ENCODE measurements around the gene SUCLG1.

SUCLG1 gene

DNA sequence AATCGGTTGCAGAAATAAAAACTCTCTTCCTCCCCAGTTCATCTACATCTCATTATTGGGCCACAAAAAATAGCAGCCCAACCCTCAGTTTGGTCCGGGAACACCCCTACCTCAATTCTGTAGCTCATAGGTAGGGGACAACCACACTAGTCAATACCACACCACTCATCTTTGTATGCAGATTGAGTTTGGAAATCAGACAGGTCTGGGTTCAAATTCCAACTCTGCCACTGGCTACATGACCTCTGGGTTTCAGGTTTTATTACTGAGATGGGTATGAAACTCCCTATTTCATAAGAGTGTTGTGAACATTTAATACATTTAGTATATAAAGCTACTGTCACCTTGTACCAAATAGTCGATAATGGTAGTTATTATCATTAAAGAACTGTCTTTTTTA is 2.2 kb upstream of the SUCLG1 start:
- DNase-seq (ENCODE audit: low read depth), result no peak

- no peak for DNase-seq (ENCODE audit: low read depth)
Measured at GRCh38 chr2:84460670-84461069, 1.6 kb upstream of the SUCLG1 start.

DNA sequence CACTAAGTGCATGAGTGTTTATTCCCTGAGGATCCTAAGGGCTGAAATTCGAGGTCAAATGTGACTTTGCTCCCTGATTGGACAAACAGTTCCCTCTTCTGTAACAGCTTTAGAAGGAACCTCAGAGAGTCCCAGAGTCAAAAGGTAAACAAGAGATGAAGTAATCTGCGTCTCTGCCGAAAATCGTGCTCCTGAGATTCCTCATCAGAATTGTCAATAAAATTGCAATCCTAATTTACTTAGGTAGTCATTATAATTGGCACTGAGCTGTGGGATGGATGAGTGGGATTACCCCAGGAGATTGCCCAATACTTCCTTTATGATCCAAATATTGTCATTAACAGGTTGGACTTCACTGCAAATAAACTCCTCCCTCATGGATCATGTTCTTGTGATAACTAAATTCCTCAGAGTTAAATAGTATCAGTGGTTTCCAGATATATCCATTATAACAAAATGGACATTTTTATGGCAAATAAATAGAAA is 907 bp upstream of the SUCLG1 start:
- no peak for DNase-seq (ENCODE audit: low read depth)

- DNase-seq (ENCODE audit: low read depth), result no peak
Measured at GRCh38 chr2:84458551-84459017, 496 bp downstream of the SUCLG1 start.

DNA sequence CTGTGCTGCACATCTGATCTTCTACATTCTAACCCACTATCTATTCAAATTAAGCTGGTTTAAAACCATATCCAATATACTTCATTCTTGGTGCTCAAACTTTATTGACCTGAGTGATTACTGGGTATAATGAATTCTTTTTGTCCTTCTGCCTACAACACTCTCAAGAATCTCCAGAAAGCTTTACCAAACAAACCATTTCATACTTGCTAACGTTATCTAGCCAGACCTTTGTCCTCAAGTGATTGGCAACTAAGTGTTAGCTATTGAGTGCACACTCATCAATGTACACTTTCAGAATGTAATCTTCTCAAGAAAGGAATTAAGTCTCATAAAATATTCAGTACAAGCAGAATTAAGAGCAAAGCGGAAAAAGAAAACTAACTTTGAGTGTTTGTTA is 1.4 kb downstream of the SUCLG1 start:
- no peak for DNase-seq (ENCODE audit: low read depth)

- DNase-seq (ENCODE audit: low read depth), result no peak
Measured at GRCh38 chr2:84456156-84456555, 2.9 kb downstream of the SUCLG1 start.

- no peak for DNase-seq (ENCODE audit: low read depth)
Measured at GRCh38 chr2:84454581-84454980, 4.5 kb downstream of the SUCLG1 start.

GRCh38 chr2:84452624-84453023 is 6.5 kb downstream of the SUCLG1 start:
- DNase-seq (ENCODE audit: low read depth), result no peak

DNA sequence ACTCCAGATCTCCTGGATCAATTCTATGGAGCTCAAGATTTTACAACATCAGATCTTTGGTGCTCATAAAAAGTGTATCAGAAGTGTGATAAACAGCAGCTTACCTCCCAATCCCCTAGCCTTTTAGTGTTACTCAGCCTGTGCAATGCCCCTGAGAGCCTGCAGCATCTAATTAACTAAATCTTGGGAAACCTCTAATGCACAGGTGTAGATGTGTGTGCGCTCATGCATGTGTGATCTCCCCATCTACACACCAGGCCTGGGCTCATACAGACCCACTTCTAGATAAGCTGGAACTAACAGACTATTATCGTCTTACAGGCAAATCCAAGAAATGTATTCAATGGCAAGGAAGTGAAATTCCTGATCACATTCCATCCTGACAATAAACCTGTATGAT is 7.5 kb downstream of the SUCLG1 start:
- no peak for DNase-seq (ENCODE audit: low read depth)

GRCh38 chr2:84450288-84451227 is 8.5 kb downstream of the SUCLG1 start:
- no peak for DNase-seq (ENCODE audit: low read depth)

DNA sequence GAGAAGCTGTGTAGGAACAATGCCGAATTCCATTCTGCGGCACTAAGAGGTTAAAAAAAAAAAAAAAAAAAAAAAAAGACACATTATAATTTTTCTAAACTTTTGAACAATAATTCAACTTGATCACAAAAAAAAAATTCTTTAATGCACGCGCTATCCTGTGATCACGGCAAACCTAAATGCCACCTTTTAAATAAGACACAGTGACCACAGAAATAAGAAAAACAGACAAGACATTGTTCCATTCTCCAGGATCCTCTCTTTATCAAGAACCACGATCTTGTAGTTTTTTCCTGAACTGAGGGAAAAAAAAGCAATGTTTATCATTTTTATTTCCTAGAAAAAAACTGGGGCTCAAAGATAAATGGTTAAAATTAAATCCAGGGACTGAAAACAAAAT is 9.4 kb downstream of the SUCLG1 start:
- no peak for DNase-seq (ENCODE audit: low read depth)

- no peak for DNase-seq (ENCODE audit: low read depth)
Measured at GRCh38 chr2:84449055-84449454, 10.0 kb downstream of the SUCLG1 start.

DNA sequence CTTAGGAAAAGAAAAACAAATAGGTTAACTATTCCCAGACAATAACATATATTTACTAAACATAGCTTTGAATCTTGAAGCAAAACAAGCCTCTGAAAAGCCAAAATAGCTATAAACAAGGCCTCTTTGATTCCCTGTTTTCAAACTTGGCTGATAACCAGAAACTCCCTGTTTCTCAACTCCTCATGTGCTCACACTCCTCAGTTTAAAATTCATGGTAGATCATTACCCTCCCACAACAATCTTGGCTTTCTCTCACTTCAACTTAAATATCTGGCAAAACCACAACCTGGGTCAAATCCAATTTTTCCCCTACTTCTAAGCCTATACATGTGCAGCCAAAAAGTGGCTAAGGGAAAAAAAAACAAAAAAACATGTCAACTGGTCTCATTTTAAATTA is 15.6 kb downstream of the SUCLG1 start:
- DNase-seq (ENCODE audit: low read depth), result no peak

DNA sequence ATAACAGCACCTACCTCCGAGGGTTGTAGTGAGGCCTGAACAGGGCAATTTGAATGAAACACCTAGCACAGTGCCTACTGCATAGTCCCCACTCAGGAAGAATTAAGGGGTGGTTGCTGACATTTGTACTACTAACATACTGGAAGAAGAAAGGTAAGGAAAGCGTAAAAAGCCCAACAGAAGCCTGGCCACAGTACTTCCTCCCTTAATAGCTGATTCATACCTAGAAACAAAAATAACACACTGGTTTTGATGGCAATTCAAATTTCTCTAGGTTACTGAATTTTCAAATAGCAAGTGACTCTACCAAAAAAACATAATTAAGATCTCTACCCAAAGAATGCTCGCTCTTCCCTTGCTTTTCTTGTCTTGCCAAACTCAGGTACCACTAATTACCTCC is 16.2 kb downstream of the SUCLG1 start:
- DNase-seq (ENCODE audit: low read depth), result no peak

- DNase-seq (ENCODE audit: low read depth), result no peak
Measured at GRCh38 chr2:84441505-84441904, 17.6 kb downstream of the SUCLG1 start.

DNA sequence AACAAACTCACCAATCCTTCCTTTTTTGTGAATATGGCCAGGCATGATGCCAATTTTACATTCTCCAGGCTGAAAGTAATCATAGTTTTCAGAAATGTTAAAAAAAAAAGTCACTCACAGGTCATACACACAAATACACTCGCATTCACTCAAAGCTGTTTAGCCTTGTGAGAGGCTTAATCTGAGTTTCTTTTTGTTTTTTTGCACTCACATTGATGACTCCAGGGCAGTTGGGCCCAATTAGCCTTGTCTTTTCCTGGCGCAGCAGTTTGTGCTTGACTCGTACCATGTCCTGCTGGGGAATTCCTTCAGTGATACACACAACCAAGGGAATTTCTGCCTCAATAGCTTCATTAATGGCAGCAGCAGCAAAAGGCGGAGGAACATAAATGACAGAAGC is 18.0 kb downstream of the SUCLG1 start:
- DNase-seq (ENCODE audit: low read depth), result no peak

GRCh38 chr2:84435345-84436025 is 23.6 kb downstream of the SUCLG1 start:
- DNase-seq (ENCODE audit: low read depth), result no peak

- no peak for DNase-seq (ENCODE audit: low read depth)
Measured at GRCh38 chr2:84429328-84429727, 29.8 kb downstream of the SUCLG1 start.

GRCh38 chr2:84427235-84428138 is 31.6 kb downstream of the SUCLG1 start:
- DNase-seq (ENCODE audit: low read depth), result no peak

GRCh38 chr2:84425310-84425709 is 33.8 kb downstream of the SUCLG1 start:
- no peak for DNase-seq (ENCODE audit: low read depth)

DNA sequence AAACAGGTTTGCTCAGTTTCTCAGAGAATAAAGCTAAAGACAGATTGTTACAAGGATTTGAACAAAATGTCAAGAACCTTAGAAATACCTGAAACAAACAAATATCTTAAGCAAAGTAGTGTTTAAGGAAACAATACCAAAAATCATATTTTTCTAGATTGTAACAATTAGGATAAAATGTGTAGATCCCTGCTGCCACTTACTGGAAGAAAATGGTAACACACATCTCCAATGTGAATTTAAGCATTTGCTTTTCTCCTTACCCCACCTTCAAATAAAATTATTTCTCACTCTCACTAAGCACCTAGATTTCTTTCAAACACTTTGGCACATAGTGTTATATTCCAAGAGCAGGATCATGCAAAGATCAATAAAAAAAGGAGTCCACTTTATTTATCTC is 34.9 kb downstream of the SUCLG1 start:
- no peak for DNase-seq (ENCODE audit: low read depth)

- DNase-seq (ENCODE audit: low read depth), result no peak
Measured at GRCh38 chr2:84421791-84422190, 37.3 kb downstream of the SUCLG1 start.

Data from activated T-cell treated with anti-CD3 and anti-CD28 coated beads for 48 hours (primary cell).